GM18909 (cell line): ENCODE measurements around the gene ZNF185.

ENCODE experiments used
- ATAC-seq: cut with Tn5 transposase; IDR thresholded peaks from one replicate; pipeline ENCODE4 v1.9.1; 2021; ENCODE audit warnings: mild to moderate bottlenecking; ENCODE audit not compliant: unreplicated experiment, poor library complexity

Gene ZNF185

GRCh38 chrX:152893980-152894610 lies 3.8 kb upstream of the ZNF185 start:
- no peak for ATAC-seq

DNA sequence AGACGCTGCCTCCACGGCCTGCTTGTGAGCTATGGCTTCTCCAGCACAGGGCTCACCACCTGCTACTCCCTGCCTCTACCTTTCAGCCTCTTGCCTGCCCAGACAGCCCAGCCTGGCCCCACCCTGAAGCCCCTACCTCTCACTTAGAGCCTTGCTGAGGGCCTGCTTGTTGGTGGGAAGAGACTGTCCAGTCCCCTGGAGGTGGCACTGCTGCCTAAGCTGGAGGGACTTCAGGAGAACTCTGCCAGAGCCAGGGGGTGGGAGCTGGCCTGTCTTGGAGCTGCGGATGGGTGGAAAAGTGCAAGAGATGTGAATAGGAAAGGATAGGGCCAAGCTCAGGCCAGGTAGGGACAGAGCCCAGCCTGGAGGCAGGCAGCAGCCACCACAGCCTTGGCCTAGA lies 2.7 kb upstream of the ZNF185 start:
- no peak for ATAC-seq

- no peak for ATAC-seq
These were observed 2.0 kb upstream of the ZNF185 start for GRCh38 chrX:152895724-152896420.

GRCh38 chrX:152896450-152896849 lies 1.4 kb upstream of the ZNF185 start:
- no peak for ATAC-seq

DNA sequence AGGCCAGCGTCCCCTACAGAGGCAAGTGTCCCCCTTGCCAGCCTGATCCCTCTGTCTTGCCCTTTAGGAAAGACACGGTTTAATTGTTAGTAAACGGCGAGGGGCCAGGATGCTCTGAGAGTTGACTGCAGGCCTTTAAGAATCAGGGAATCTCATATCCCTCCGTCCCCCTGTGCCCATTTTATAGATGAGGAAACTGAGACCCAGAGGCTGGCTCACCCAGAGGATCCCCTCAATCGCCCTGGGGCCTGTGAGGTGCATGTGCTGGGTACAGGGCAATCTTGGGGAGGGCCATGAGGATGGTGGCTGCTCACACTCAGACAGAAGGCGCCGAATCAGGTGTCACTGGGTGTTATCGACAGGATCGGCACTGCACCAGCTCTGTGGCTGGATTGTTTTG lies 575 bp downstream of the ZNF185 start:
- ATAC-seq, result no peak

DNA sequence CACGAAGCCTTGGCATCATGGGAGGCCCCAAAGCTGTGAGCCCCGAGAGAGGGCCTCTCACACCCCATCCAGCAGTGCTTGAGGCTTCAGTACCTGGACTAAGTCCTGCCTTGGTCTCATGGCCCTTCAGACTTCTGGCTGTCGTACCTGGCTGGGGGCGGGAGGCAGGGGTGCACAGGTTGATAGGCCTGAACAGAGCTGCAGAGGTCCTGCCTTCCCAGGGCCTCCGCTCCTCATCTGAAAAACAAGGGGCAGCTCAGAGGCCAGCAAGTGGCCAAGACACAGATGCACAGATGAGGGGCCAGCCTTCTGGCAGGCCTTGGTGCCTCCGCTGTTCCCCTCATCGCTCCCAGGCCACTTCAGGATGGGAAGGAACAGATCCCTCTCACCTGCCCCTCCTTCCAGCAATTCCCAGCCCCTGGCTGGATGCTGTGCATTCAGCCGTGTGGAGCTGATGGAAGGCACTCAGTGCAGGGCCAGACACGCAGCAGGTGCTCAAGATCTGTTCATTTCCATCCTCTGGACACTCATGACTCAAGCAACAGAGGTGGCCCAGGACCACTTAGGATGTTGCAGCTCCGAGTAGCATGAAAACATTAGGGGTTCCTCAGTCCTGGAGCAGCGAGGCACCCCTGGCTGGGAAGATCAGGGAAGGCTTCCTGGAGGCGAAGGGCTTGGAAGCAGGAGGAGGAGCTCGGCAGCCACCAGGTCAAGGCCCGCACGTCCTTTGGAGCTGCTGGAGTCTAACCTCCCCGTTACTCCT lies 1.4 kb downstream of the ZNF185 start:
- no peak for ATAC-seq

- no peak for ATAC-seq
These were observed 2.2 kb downstream of the ZNF185 start for GRCh38 chrX:152899874-152900719.

- no peak for ATAC-seq
These were observed 3.1 kb downstream of the ZNF185 start for GRCh38 chrX:152900937-152901445.

DNA sequence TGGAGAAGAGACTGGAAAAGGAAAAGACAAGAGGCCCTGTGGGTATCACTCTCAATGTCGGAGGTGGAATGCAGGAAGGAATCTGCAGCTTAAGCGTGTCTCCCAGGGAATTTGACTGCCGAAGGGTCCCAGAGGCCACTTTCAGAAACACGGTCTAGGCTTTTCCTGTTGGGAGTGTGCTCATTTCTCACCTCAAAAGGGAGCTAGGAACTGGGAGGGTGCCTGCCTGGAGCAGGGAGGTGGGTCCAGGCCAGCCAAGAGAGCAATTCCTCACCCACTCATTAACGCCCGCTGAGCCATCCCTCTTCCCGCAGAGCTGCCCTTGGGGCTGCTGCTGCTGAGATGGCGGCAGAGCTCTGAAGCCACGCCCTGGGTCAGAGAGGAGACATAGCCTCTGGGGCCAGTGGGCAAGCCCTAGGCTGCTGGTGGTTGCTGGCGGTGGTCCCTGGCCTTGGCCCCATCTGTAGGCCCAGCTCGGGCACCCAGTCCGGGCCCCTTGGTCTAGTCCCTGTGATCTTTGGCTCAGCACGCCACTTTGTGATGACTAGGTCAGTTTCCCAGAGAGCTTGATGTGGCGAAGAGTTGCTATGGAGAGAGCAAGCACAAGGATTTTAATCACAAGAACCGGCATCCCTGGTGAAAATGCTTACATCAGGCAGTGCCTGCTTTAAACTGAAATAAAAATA lies 4.1 kb downstream of the ZNF185 start:
- no peak for ATAC-seq

- no peak for ATAC-seq
These were observed 4.6 kb downstream of the ZNF185 start for GRCh38 chrX:152902502-152902820.

GRCh38 chrX:152903589-152903988 lies 5.7 kb downstream of the ZNF185 start:
- no peak for ATAC-seq

DNA sequence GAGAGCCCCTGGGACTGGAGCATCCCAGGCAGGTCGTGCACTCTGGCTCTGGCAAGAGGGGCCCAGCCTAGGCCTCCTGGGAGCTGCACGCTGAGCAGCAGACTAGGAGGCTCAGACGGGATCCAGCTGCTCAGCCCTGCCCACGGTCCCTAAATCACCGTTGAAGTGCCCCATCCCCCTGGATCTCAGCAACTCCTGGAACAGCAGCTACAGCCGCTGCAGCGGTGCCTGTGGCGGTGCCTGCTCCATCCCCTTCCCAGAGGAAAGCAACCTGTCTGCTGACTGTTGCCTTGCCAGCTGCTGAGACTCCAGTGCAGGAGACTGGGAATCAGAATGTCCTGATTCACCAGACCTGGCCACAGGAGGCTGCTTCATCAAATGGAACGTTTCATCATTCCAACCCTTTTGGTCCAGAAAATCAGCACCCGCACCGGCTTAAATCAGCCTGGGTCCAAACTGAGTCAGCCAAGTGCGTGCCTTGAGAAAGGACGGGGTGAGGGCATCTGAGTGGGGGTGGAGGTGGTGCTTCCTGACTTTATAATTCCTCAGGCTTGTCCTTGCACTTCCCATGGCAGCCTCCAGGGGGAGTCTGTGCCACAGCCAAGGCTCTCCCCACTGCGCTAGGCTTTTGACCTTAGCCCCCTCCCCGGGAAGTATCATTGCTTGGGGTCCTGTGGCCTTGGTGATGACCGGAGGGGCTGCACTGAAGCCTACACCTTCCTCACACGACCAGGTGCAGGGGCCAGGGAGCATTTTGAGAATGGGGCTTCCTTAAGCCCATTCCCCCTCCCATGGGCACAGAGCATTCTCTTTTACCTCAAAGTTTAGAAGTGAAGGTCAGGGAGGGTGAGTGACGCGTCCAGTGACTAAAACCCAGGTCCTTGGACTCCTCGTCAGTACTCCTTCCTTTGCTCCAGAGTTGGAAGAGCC lies 6.5 kb downstream of the ZNF185 start:
- ATAC-seq, result peak; percentile 52

GRCh38 chrX:152905081-152905420 lies 7.2 kb downstream of the ZNF185 start:
- no peak for ATAC-seq

GRCh38 chrX:152907084-152907651 lies 9.3 kb downstream of the ZNF185 start:
- ATAC-seq, result no peak

DNA sequence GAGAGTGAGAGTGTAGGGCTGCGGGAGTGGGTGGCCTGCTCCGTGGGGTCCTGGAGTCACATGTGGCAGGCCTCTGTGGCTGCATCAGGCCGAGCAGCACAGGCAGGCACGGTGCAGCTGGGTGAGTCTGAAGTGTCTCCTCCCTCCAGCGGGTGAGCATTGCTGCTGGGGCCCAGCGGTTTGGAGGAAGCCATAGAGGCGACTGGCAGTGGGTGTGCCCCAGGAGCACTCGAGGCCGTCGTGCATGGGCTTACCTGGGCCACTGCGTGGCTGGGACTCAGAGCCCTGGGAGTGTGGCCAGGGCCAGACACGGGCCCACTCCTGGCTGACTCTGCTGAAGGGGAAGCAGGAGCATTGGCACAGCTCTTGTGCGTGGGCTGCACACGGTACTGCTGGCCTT lies 10.6 kb downstream of the ZNF185 start:
- ATAC-seq, result no peak

GRCh38 chrX:152910018-152910417 lies 12.2 kb downstream of the ZNF185 start:
- peak; percentile 55 for ATAC-seq

- no peak for ATAC-seq
These were observed 14.2 kb downstream of the ZNF185 start for GRCh38 chrX:152912106-152912505.

GRCh38 chrX:152912641-152913040 lies 14.8 kb downstream of the ZNF185 start:
- ATAC-seq, result no peak

- no peak for ATAC-seq
These were observed 15.5 kb downstream of the ZNF185 start for GRCh38 chrX:152913346-152913745.
